Dedifferentiated amniotic fluid mesenchymal stem cell (primary cell): ENCODE results near the gene ABHD17A.

Experiments
- DNase-seq: peaks from one replicate; pipeline ENCODE4 v3.0.0-alpha.2; 2016; ENCODE audit errors: extremely low spot score

The ABHD17A gene

DNA sequence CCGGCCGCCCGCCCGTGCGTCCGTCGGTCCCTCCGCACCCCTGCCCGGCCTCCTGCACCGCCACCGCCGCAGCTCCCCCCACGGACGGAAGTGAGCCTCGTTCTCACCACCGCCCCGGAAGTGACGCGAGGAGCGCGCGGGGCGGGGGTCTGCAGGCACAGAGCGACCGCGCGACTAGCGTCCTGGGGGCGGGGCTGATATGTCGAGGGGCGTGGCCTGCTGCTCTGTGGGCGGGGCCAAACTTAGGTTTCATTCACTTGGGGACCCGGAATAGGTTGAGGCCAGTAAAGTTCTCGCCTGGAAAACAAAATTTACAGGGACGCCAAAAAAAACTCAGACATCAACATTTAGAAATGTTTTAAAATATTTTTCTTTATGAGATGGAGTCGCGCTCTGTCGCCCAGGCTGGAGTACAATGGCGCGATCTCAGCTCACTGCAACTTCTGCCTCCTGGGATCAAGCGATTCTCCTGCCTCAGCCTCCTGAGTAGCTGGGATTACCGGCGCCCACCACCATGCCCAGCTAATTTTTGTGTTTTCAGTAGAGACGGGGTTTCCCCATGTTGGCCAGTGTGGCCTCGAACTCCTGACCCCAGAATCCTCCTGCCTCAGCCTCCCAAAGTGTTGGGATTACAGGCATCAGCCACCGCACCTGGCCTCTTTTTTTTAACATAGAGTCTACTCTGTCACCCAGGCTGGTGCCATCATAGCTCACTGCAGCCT is at the start of gene ABHD17A:
ABHD17A (minus strand) TSS at position 99 of the 722 bp plus-strand sequence. CDS start 3,930 bp downstream, outside the sequence.
- DNase-seq, result peak; percentile 89

- DNase-seq, result no peak
Observed at GRCh38 chr19:1933942-1934341, 48.6 kb upstream of the ABHD17A start.

- no peak for DNase-seq
Observed at GRCh38 chr19:1933244-1933643, 47.9 kb upstream of the ABHD17A start.

DNA sequence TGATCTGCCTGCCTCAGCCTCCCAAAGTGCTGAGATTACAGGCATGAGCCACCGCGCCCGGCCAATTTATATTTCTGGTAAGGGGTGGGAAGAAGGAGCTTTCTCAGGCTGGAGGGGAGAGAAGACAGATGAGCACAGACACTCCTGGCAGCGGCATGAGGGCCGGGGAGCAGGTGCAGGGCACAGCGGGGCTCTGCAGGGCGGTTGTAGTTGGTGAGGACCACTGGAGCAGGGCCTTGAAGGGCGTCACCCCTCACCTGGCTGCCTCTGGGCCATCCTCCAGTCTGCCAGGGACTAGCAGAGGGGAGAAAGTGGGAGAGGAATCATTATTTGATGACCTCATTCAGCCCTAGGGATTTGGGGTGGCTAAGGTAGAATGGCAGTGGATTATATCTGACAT is 47.1 kb upstream of the ABHD17A start:
- DNase-seq, result no peak

DNA sequence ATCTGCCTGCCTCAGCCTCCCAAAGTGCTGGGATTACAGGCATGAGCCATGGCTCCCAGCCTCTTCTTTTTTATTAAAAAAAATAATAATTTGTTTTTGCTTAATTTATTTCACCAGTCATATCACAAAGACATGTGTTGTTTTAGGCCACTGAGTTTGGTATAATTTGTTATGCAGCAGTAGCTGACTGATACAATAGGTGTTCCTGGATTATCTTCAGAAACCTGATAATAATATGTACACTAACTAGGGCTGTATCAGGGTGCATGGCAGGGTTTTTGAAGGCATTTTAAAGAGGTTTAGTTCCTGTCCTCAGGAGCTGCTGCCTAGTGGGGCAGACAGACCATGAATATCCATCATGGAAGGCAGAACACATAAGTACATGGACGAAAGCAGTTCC is 46.1 kb upstream of the ABHD17A start:
- no peak for DNase-seq

DNA sequence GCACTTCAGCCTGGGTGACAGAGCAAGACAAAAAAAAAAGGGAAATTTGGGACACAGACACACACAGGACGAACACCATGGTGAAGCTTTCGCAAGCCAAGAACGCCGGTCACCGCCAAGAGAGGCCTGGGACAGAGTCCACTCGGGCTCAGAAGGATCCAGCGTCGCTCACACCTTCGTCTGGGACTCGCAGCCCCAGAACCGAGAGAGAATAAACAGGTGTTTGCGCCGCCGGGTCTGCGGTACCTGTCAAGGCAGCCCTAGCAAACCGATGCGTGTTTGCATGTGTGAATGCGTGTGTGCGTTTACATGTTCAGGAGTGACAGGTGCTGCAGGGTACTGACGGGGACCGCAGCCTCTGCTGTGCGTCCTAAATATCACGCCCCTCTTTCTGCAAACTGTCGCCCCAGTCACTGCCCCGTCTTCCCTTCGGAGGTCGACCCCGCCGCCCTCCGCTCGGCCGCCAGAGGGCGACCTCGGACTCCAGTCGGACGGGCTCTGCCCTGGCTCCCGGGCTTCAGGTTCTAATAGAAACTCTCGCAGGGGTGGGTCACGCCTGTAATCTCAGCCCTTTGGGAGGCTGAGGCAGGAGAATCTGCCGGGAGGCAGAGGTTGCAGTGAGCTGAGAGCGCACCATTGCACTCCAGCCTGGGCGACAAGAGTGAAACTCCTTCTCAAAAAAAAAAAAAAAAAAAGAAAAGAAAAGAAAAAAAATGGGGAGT is 43.9 kb upstream of the ABHD17A start:
- peak; percentile 52 for DNase-seq

DNA sequence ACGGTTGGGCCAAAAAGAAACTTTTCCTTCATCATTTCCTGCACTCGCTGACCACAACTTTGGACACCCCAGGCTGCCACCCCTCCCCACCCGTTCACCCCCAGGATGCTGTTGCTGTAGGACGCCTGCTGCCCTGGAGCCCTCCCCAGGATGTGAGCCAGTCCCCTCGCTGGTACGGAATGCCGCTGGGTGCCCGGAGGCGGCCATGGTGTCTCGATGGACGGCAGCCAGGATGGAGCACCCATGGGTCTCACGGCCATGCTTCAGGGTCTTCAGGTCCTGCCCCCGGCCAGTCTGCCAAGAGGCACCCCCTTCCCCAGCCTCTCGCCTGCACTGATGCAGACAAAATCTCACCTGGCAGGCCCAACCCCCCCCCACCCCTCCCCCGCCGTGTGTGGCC is 40.2 kb upstream of the ABHD17A start:
- DNase-seq, result no peak

DNA sequence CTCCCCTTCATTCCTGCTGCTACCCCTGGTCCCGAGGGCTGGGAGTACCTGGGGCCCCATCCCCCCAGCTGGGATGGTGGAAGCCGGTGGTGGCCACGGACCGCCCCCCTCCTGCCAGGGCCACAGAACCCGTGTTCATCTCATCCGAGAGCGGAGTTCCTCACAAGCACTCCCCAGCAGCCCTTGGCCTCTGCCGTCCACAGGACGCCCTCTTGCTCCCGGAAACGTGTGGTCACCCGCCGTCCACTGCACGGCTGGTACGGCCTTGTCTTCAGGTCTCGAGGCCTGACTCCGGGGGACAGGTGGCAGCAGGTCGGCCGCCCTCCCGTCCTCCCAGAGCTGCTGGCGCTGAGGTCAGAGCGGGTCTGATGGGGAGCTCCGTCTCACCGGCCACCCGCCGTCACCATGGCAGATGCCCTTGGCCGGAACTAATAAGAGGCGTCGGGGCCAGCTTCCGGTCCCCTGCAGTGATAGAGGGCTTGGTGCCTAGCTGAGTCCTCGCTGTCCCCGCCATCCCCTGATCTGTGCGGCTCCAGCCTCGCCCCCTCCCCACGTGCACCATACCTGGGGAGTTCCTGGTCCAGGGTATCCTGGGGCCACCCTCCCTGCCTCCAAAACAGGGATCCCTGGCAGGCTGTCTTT is 39.1 kb upstream of the ABHD17A start:
- DNase-seq, result no peak

DNA sequence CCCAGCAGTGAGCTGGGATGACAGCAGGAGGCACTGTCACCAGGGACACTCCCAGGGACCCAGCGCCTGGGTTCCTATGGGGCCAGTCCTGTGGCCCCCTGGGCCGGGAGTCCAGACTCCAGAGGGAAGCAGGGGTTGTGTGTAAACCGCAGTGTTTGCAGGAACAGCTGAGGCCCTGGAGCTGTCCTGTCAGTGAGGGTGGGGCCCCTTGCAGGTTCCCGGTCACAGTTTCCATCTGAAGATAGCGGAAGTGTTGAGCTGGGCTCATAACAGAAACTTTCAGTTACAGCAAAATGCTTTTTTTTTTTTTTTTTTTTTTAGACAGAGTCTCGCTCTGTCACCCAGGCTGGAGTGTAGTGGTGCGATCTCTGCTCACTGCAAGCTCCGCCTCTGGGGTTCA is 38.0 kb upstream of the ABHD17A start:
- no peak for DNase-seq

DNA sequence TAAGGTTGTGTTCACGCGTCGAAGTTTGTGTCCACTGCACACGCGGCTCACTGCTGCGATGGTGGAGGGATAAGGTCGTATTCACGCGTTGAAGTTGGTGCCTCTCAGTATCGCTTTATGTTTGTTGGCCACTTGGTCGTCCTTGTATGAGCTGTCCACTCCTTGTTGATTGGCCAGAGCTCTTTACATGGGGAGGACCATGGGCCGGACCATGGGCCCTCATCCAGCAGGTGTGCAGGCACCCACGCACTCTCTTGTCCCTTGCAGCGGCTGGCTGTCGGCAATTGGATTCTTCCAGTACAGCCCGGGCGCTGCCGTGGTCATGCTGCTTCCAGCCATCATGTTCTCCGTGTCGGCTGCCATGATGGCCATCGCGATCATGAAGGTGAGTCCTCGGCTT is 37.5 kb upstream of the ABHD17A start:
- no peak for DNase-seq

- no peak for DNase-seq
Observed at GRCh38 chr19:1921825-1922224, 36.5 kb upstream of the ABHD17A start.

DNA sequence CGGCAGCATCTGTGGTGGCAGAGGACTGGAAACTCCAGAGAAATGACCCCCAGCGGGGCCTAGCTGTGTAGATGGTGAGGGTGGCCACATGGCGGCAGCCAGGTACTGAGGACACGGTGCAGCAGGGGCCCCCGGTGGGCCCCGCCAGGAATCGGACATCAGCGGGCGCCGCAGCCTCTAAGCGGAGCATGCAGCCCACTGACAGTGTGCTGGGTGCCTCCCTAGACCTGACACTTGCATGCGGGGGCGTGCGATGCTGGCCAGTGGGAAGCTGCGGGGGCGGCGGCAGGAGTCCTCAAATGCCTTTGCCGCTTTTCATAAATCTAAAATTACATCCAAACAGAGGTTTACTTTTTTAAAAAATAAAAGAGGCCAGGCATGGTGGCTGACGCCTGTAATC is 36.0 kb upstream of the ABHD17A start:
- DNase-seq, result no peak

DNA sequence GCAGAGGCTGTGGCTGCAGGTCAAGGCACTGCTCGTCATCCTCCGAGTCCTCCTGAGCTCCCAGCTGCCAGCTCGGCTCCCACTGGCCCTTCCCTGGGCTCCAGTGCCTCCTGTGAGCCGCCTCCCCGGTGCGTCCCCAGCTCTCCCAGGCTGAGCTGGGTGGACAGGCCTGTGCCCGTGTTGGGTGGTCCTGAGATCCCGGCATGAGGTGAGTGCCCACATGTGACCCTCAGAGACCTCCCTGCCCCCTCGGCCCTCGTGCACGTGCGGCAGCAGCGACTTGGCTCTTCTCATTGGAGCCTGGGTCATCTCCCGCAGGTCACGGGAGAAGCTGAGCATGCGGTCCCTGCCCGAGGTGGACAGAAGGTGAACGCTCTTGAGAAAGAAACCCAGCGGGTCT is 35.3 kb upstream of the ABHD17A start:
- no peak for DNase-seq

DNA sequence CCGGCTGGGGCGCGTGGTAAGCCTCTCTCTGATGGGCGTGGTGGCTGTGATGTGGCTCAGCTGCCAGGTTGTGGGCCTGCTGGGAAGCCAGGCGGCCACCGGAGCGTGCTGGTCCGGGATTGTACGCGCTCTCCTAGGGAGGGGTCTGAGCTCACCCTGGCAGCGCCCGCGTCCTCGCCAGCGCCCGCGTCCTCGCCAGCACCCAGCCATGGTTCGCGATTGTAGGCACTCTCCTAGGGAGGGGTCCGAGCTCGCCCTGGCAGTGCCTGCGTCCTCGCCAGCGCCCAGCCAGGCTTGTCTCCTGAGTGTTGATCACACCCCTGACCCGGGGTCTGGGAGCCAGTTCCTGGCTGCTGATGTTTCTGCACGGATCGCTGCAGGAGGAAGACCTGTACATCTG is 33.7 kb upstream of the ABHD17A start:
- no peak for DNase-seq

GRCh38 chr19:1917926-1918325 is 32.6 kb upstream of the ABHD17A start:
- no peak for DNase-seq

GRCh38 chr19:1917146-1917545 is 31.9 kb upstream of the ABHD17A start:
- no peak for DNase-seq

DNA sequence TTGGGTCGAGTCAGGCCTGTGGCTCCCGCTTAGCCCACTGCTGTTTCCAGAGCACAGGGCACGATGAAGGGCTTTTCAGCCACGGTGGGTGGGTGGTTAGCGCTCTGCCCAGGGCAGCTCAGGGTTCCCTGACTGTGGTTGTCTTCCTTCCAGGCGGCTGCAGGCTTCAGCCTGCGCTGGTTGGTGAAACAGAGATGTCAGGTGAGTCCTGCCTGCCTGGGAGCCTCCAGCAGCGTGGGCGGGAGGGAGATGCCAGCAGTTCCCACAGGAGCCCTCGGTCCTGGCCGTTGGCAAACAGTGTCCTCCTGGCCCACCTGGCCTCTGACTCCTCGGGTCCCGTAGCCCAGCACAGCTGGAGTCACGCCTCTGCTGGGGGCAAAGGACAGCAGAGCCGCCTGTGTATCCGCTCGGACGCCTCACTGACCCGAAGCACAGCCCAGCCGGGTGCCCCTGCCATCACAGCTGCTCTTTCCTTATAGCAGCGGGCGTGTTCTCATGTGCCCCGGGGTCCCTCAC is 29.6 kb upstream of the ABHD17A start:
- no peak for DNase-seq

- DNase-seq, result no peak
Observed at GRCh38 chr19:1913781-1914577, 28.7 kb upstream of the ABHD17A start.

- DNase-seq, result no peak
Observed at GRCh38 chr19:1912760-1913505, 27.6 kb upstream of the ABHD17A start.

- DNase-seq, result no peak
Observed at GRCh38 chr19:1911995-1912394, 26.7 kb upstream of the ABHD17A start.

- DNase-seq, result no peak
Observed at GRCh38 chr19:1911098-1911497, 25.8 kb upstream of the ABHD17A start.
